ENCODE data around the gene CCDC195. TPM values are rescaled to one million over a fixed set of nuclear protein-coding genes. Genes with fewer than 3 reads are reported as not detected.

Gene CCDC195, protein sequence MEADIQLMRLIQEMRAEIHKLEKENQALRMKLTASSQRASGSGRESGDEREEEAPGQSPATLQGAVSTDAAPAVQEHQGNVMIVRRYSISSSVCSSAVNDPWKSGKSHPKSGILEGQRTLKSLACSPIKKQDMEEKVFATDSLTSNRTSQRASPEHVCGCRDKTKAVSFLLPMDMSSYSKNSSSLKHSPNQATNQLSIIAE
- total RNA-seq = not detected in 2 replicates
- not detected in 2 replicates for polyA plus RNA-seq

DNA sequence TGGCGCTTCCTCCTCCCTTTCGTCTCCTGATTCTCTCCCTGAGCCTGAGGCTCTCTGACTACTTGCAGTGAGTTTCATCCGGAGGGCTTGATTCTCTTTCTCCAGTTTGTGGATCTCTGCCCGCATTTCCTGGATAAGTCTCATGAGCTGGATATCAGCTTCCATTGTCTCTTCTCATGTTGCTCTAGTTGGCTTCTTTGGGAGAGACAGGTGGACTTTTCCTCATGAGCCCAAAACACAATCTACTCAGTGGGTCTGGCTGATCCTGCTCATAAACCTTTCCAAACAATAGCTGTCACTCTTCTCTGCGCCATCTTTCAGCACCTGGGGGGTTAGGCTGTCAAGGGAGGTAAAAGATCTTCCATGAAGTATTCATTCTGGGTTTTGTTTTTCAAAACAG is at the start of gene CCDC195:
Gene CCDC195, minus strand, starts transcription at position 165 of the 400 bp plus-strand sequence. Its CDS starts 0 bp downstream, at position 165.
- Histone ChIP-seq H2AFZ (no peak within 1 kb of the TSS), H4K20me1 (ENCODE audit: insufficient read depth, poor library complexity, severe bottlenecking) (no peaks in the 10 kb centered on the region), H3K27me3 (no peaks in the 10 kb centered on the region), H3K27ac (no peak within 1 kb of the TSS), H3K9me3 (ENCODE audit: low read depth) (no peaks in the 10 kb centered on the region), H3K4me3 (no peak within 1 kb of the TSS), H3K4me2 (peak within 1 kb of the TSS; percentile 1), H3K79me2 (no peaks in the 10 kb centered on the region), H3K9me2 (replicated peaks; ENCODE audit: insufficient read depth) (no peaks in the 10 kb centered on the region), H3K4me1 (ENCODE audit: insufficient read depth) (no peaks in the 10 kb centered on the region), H3K36me3 (replicated peaks; ENCODE audit: insufficient read depth, low read depth) (no peaks in the 10 kb centered on the region)
- 76% methylated on average over 5 of the region's 5 CpGs for whole genome bisulfite sequencing (ENCODE audit: low lambda C conversion rate, missing lambda C conversion rate)
- no peak for TF ChIP-seq CTCF (IDR thresholded peaks at IDR 0.05; ENCODE audit: poor library complexity)
- TF ChIP-seq EZH2phosphoT487 (IDR thresholded peaks at IDR 0.05; ENCODE audit: low read depth, severe bottlenecking, unreplicated experiment) = no peak
- TF ChIP-seq EZH2 (IDR thresholded peaks at IDR 0.05; ENCODE audit: borderline replicate concordance) = no peak
- no peak for DNase-seq (ENCODE audit: low spot score)

DNA sequence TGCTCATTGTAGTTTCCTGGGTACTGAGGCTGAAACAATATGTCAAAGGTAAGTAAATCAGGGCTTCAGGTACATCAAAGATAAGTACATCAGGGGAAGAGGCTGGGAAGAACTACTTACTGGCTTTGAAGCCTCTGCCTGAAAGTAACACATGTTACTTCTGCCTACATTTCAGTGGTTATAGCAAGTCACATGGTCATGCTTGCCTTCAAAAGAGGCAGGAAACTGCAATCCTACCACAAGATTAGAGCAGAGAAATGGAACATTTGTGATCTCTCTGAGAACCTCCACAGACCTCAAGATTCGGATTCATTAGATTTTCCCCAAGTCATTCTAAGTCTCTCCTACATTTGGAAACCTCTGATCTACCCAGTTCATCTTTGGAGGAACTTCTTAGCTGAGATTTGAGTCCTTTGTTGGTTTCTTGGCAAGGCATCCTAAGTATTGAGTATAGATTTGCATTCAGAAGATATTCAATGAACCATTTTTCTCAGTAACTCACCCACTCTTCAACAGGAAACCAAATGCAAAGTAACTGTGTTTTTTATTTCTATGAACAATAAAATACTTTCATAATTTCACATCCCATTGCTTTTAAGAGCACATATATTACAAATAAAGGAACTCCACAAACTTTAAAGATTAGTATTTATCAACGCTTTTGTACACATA is 48.5 kb upstream of the CCDC195 start:
- no peaks in the 10 kb centered on the region for H3K9me2 ChIP-seq (replicated peaks; ENCODE audit: insufficient read depth)
- H3K4me1 ChIP-seq (ENCODE audit: insufficient read depth) = no peaks in the 10 kb centered on the region
- no peaks in the 10 kb centered on the region for H3K27me3 ChIP-seq
- TF ChIP-seq EZH2phosphoT487 (IDR thresholded peaks at IDR 0.05; ENCODE audit: low read depth, severe bottlenecking, unreplicated experiment) = no peak
- TF ChIP-seq CTCF (IDR thresholded peaks at IDR 0.05; ENCODE audit: poor library complexity) = no peak
- TF ChIP-seq EZH2 (IDR thresholded peaks at IDR 0.05; ENCODE audit: borderline replicate concordance) = no peak
- no peak overlapping the region for H3K4me3 ChIP-seq
- no peaks in the 10 kb centered on the region for H3K36me3 ChIP-seq (replicated peaks; ENCODE audit: insufficient read depth, low read depth)
- H4K20me1 ChIP-seq (ENCODE audit: insufficient read depth, poor library complexity, severe bottlenecking) = no peaks in the 10 kb centered on the region
- H2AFZ ChIP-seq = no peak overlapping the region
- H3K27ac ChIP-seq = no peak overlapping the region
- no peak overlapping the region for H3K4me2 ChIP-seq
- no peaks in the 10 kb centered on the region for H3K79me2 ChIP-seq
- WGBS (ENCODE audit: low lambda C conversion rate, missing lambda C conversion rate) = 92% methylated on average over 2 of the region's 2 CpGs
- no peaks in the 10 kb centered on the region for H3K9me3 ChIP-seq (ENCODE audit: low read depth)
- no peak for DNase-seq (ENCODE audit: low spot score)

- DNase-seq (ENCODE audit: low spot score) = no peak
- peaks cover 5% of the 10 kb centered on the region for H3K9me3 ChIP-seq (ENCODE audit: low read depth)
- H3K9me2 ChIP-seq (replicated peaks; ENCODE audit: insufficient read depth) = no peaks in the 10 kb centered on the region
- H3K27me3 ChIP-seq = no peaks in the 10 kb centered on the region
- 72% methylated on average over 3 of the region's 3 CpGs for WGBS (ENCODE audit: low lambda C conversion rate, missing lambda C conversion rate)
- H2AFZ ChIP-seq = no peak overlapping the region
- H3K27ac ChIP-seq = no peak overlapping the region
- no peak overlapping the region for H3K4me3 ChIP-seq
- no peak overlapping the region for H3K4me2 ChIP-seq
- H4K20me1 ChIP-seq (ENCODE audit: insufficient read depth, poor library complexity, severe bottlenecking) = no peaks in the 10 kb centered on the region
- H3K36me3 ChIP-seq (replicated peaks; ENCODE audit: insufficient read depth, low read depth) = no peaks in the 10 kb centered on the region
- TF ChIP-seq EZH2phosphoT487 (IDR thresholded peaks at IDR 0.05; ENCODE audit: low read depth, severe bottlenecking, unreplicated experiment) (no peak), EZH2 (IDR thresholded peaks at IDR 0.05; ENCODE audit: borderline replicate concordance) (no peak), CTCF (IDR thresholded peaks at IDR 0.05; ENCODE audit: poor library complexity) (no peak)
- H3K79me2 ChIP-seq = no peaks in the 10 kb centered on the region
- H3K4me1 ChIP-seq (ENCODE audit: insufficient read depth) = no peaks in the 10 kb centered on the region
These were observed 41.9 kb upstream of the CCDC195 start for GRCh38 chr2:224757934-224758548.

Measured in hepatocyte (in vitro differentiated cells).